Esophagus muscularis mucosa (tissue), 3 donors: ENCODE data around the gene HVCN1.
"Not testable (repeated sequence)": the region's sequence is repeated elsewhere in the genome, so short reads cannot be mapped to it uniquely, and the experiment has no call there.

Experiments used
- POLR2A ChIP-seq: fragments of 450-650 bp; IDR thresholded peaks from one replicate; pipeline ENCODE4 v1.6.1; 2017; ENCODE audit warnings: antibody characterized with exemption, moderate library complexity, mild to moderate bottlenecking, low read depth
- TF ChIP-seq, protein P1 (sequence below), 3 experiments: fragments of 200-600 bp in 2 of 3; fragments of 450-650 bp in 1 of 3; sonication (generic) in 2 of 3; IDR thresholded peaks; one replicate each; pipeline ENCODE4 v1.5.1; 2017 to 2019; ENCODE audit warnings: antibody characterized with exemption in 3 of 3, mild to moderate bottlenecking in 2 of 3, moderate library complexity in 1 of 3

GRCh38 chr12:110602085-110602814 is 86.7 kb downstream of the HVCN1 start:
- TF ChIP-seq, protein P1, sequence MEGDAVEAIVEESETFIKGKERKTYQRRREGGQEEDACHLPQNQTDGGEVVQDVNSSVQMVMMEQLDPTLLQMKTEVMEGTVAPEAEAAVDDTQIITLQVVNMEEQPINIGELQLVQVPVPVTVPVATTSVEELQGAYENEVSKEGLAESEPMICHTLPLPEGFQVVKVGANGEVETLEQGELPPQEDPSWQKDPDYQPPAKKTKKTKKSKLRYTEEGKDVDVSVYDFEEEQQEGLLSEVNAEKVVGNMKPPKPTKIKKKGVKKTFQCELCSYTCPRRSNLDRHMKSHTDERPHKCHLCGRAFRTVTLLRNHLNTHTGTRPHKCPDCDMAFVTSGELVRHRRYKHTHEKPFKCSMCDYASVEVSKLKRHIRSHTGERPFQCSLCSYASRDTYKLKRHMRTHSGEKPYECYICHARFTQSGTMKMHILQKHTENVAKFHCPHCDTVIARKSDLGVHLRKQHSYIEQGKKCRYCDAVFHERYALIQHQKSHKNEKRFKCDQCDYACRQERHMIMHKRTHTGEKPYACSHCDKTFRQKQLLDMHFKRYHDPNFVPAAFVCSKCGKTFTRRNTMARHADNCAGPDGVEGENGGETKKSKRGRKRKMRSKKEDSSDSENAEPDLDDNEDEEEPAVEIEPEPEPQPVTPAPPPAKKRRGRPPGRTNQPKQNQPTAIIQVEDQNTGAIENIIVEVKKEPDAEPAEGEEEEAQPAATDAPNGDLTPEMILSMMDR (IDR thresholded peaks at IDR 0.05) = peak; percentile 70 to 81 (median 76)
- TF ChIP-seq POLR2A = not testable (repeated sequence)
